Measurements from ENCODE around the gene SERHL2. TPM values are rescaled to one million over a fixed set of nuclear protein-coding genes. Genes with fewer than 3 reads are reported as not detected.

The SERHL2 gene
- total RNA-seq, 4 donors from 2014 or later = 0.94 to 7.7 (median 4.6) TPM

DNA sequence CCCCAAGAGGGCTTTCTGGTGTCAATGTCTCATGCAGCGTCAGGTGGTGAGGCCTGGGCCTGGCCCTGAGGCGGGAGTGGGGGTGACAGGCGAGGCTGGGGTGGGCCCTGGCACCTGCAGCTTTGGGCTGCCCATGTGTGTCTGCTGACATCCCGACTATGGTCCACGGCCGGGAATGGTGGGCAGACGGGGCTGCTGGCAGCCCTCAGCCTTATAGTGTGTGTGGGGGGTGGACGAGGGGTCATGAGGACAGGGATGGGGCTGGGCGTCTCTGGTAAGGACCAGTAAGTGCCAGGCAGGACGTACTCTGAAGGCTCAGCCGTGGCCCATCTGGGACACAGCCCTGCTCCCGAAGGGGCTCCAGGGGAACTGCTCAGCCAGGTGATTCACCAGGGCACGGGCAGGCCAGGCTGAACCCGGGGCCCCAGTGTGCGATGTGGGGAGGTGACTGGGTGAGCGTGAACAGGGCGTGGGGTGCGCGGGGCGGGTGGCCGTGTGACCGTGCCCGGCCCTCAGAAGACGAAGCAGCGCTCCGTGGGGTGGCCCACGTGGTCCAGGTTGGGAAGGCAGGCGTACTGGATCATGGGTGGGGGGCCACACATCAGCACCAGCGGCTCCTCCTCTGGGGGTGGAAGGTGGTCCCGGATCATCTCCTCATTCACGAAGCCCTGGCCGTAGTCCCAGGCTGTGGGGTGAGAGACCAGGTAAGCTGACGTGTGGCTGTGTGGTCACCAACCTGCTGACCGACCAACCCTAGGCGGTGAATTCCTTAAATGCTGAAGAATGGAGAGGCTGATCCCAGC, 65.7 kb downstream of the SERHL2 start:
- H3K36me3 ChIP-seq = peaks cover 0 to 46% of the 10 kb centered on the region in 2 donors
- WGBS, 2 donors (ENCODE audit: low coverage in 1 of 2) = 80% methylated on average over 1 of the region's 35 CpGs; no CpG with 5 or more reads in 1 of the 2 donors
- no peak for ATAC-seq
- no peaks in the 10 kb centered on the region for H3K27me3 ChIP-seq
- H3K27ac ChIP-seq = peak overlapping the region in 3 of 4 donors; percentile 64 to 79 (median 68)
- no peaks in the 10 kb centered on the region for H3K9me3 ChIP-seq
- H3K4me3 ChIP-seq = no peak overlapping the region
- peaks cover 0 to 64% (median 12%) of the 10 kb centered on the region in 3 donors for H3K4me1 ChIP-seq
- no peak for TF ChIP-seq POLR2A (IDR thresholded peaks at IDR 0.05)

DNA sequence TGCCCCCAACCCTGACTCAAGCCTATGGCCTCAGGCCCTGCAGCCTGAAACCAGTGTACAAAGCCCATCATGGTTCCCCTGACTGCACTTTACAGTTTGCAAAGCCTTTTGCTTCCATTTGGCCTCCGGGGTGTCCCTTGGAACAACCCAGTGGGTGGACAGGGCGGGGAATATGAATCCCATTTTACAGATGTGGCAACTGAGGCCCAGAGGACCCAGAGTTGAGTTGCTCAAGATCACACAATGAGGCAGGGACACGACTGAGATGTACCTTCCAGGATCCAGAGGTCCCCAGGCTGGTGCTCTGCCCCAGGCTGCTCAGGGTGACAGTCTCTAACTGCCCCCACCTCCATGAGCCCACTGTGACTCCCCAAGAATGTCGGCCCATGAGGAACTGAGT, 66.3 kb downstream of the SERHL2 start:
- H3K9me3 ChIP-seq = no peaks in the 10 kb centered on the region
- peaks cover 0 to 52% of the 10 kb centered on the region in 2 donors for H3K36me3 ChIP-seq
- TF ChIP-seq EP300 (IDR thresholded peaks at IDR 0.05) = no peak
- no CpG with 5 or more reads among the region's 4 CpGs for WGBS, 2 donors (ENCODE audit: low coverage in 1 of 2)
- H3K27ac ChIP-seq = peak overlapping the region in 3 of 4 donors; percentile 64 to 79 (median 68)
- no peak for ATAC-seq
- H3K27me3 ChIP-seq = no peaks in the 10 kb centered on the region
- peaks cover 0 to 70% (median 12%) of the 10 kb centered on the region in 3 donors for H3K4me1 ChIP-seq
- no peak overlapping the region for H3K4me3 ChIP-seq

DNA sequence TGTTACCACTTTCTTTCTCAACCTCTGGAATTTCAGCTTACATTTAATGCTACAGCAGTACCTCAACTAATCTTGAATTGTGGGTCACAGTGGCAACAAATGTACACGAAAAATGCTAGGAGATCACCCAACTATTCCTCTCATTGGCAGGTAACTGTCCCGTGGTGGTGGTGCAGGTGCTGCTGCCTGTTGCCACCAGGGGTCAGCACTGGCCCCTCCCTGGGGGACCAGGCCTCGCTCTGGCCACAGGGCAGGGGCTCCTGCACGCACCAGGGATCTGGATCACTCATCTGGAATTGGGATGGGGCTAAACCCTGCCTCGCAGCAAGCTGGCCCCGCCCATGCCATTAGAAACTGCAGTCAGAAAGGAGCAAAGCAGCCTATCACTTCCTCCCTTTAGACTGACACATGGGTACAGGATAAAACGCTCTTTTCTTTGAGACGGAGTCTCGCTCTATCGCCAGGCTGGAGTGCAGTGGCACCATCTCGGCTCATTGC, 67.8 kb downstream of the SERHL2 start:
- 20% methylated on average over 1 to 4 of the region's 11 CpGs for WGBS, 2 donors (ENCODE audit: low coverage in 1 of 2)
- H3K9me3 ChIP-seq = no peaks in the 10 kb centered on the region
- no peak overlapping the region for H3K4me3 ChIP-seq
- H3K36me3 ChIP-seq = peaks cover 0 to 67% of the 10 kb centered on the region in 2 donors
- TF ChIP-seq, protein P1, sequence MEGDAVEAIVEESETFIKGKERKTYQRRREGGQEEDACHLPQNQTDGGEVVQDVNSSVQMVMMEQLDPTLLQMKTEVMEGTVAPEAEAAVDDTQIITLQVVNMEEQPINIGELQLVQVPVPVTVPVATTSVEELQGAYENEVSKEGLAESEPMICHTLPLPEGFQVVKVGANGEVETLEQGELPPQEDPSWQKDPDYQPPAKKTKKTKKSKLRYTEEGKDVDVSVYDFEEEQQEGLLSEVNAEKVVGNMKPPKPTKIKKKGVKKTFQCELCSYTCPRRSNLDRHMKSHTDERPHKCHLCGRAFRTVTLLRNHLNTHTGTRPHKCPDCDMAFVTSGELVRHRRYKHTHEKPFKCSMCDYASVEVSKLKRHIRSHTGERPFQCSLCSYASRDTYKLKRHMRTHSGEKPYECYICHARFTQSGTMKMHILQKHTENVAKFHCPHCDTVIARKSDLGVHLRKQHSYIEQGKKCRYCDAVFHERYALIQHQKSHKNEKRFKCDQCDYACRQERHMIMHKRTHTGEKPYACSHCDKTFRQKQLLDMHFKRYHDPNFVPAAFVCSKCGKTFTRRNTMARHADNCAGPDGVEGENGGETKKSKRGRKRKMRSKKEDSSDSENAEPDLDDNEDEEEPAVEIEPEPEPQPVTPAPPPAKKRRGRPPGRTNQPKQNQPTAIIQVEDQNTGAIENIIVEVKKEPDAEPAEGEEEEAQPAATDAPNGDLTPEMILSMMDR (IDR thresholded peaks at IDR 0.05) = peak in 3 of 4 experiments; percentile 84 to 94 (median 86)
- TF ChIP-seq POLR2AphosphoS5 (IDR thresholded peaks at IDR 0.05) = peak; percentile 25
- TF ChIP-seq EP300 (IDR thresholded peaks at IDR 0.05) = no peak
- peak overlapping the region in 3 of 4 donors; percentile 64 to 79 (median 68) for H3K27ac ChIP-seq
- peaks cover 0 to 57% (median 6%) of the 10 kb centered on the region in 3 donors for H3K4me1 ChIP-seq
- peak; percentile 84 for ATAC-seq
- H3K27me3 ChIP-seq = no peaks in the 10 kb centered on the region

DNA sequence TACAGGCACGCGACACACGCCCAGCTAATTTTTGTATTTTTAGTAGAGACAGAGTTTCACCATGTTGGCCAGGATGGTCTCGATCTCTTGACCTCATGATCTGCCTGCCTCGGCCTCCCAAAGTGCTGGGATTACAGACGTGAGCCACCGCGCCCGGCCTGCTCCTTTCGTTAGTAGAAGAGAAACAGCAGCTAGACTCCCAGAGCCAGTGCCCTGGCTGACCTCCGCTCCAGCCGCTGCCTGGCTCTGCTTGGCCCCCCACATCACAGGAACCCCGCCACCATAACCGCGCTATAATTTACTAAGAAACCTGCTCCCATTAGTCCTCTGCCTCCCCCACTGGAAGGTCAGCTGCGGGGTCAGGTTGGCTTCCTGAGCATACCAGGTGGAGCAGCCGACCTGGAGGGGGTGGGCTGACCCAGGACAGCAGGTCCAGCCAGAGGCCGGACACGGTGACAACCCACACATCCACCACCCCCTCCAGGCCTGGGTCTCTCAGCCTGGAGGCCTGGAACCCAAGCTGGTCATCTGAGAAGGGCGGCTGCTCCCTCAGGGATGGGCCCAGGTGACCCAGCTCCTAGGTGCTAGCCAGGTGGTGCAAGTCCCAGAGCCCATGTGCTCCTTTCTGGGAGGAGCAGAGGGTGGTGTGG, 68.4 kb downstream of the SERHL2 start:
- WGBS, 2 donors (ENCODE audit: low coverage in 1 of 2) = no CpG with 5 or more reads among the region's 20 CpGs
- H3K9me3 ChIP-seq = no peaks in the 10 kb centered on the region
- H3K27ac ChIP-seq = peak overlapping the region in 3 of 4 donors; percentile 64 to 79 (median 68)
- peaks cover 0 to 50% (median 6%) of the 10 kb centered on the region in 3 donors for H3K4me1 ChIP-seq
- H3K27me3 ChIP-seq = no peaks in the 10 kb centered on the region
- no peak for ATAC-seq
- H3K4me3 ChIP-seq = no peak overlapping the region
- TF ChIP-seq, protein P1 (IDR thresholded peaks at IDR 0.05) = no peak
- no peak for TF ChIP-seq POLR2A (IDR thresholded peaks at IDR 0.05)
- no peak for TF ChIP-seq POLR2AphosphoS5 (IDR thresholded peaks at IDR 0.05)
- peaks cover 0 to 73% of the 10 kb centered on the region in 2 donors for H3K36me3 ChIP-seq

DNA sequence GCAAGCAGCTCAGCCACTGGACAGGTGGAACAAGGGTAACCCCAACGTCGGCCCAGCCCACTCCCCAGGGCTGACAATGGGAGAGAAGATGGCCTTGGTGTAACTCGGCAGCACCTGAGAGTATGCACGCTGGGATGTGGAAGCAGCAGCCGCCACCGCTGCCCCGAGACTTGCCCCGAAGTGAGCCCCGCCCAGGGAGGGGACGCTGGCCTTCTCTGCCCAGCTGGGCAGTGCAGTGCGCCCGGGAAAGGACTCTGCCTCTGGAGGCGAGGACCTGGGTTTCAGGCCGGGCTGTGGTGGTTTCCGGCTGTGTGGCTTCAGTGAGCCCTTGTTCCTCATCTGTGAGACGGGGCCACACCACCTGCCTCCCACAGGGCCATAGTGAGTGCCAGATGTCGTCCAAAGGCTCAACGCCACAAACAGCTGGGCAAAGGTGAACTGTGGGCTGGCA, 69.6 kb downstream of the SERHL2 start:
- Histone ChIP-seq H3K4me3 (no peak overlapping the region), H3K27me3 (no peaks in the 10 kb centered on the region), H3K9me3 (no peaks in the 10 kb centered on the region), H3K36me3 (peaks cover 0 to 85% of the 10 kb centered on the region in 2 donors), H3K4me1 (peaks cover 0 to 43% (median 6%) of the 10 kb centered on the region in 3 donors), H3K27ac (peak overlapping the region in 3 of 4 donors; percentile 42 to 64 (median 49))
- TF ChIP-seq POLR2AphosphoS5 (IDR thresholded peaks at IDR 0.05) = no peak
- no peak for TF ChIP-seq EP300 (IDR thresholded peaks at IDR 0.05)
- TF ChIP-seq, protein P1 (IDR thresholded peaks at IDR 0.05) = no peak
- TF ChIP-seq POLR2A (IDR thresholded peaks at IDR 0.05) = no peak
- ATAC-seq = no peak
- no CpG with 5 or more reads among the region's 18 CpGs for WGBS, 2 donors (ENCODE audit: low coverage in 1 of 2)

Small RNA genes lying within 50 kb of the gene (small RNA-seq; reads per million reads assigned to genes)
- gene RN7SKP80 = 0 reads per million in 4 donors
- gene RNU6-513P = 0 reads per million in 4 donors

Other genes with a start within 250 kb of the SERHL2 start
- 1 to 10 TPM; 1.2 to 3.4 (median 2.7) TPM for gene NFAM1, start 121.6 kb upstream of the SERHL2 start, total RNA-seq
- 10 to 100 TPM; 21.3 to 36.9 (median 29.1) TPM for gene RRP7A, start 34.2 kb upstream of the SERHL2 start, total RNA-seq
- gene POLDIP3, start 60.9 kb downstream of the SERHL2 start, total RNA-seq = 10 to 100 TPM; 30.6 to 50.7 (median 37.2) TPM
- gene ATP5MGL, start 86.6 kb downstream of the SERHL2 start, total RNA-seq = 1 to 10 TPM in 1 of 4 donors, not detected in 3; 1.8 TPM
- gene CYB5R3, start 95.4 kb downstream of the SERHL2 start, total RNA-seq = 100 to 1,000 TPM; 127 to 268 (median 155) TPM
- 10 to 100 TPM; 36.9 to 70.9 (median 55.3) TPM for gene A4GALT, start 166.9 kb downstream of the SERHL2 start, total RNA-seq

Data from gastroesophageal sphincter (tissue), 4 donors.